Keratinocyte (primary cell): ENCODE measurements around the gene STK16. TPM values are rescaled to one million over a fixed set of nuclear protein-coding genes. Genes with fewer than 3 reads are reported as not detected.

Source experiments
- DNase-seq: peaks from one replicate; pipeline ENCODE4 v3.0.0-alpha.2; 2011; ENCODE audit warnings: low read depth, missing footprints, low spot score
- FAIRE-seq: peaks from 2 replicates; lab custom pipeline; 2011; peaks lifted over from hg19 to GRCh38; lab: Jason Lieb, UNC
- H2AFZ ChIP-seq: 2 replicates; pipeline ENCODE4 v1.6.0; 2012; ENCODE audit warnings: low read length, control low read depth, inconsistent platforms; ENCODE audit not compliant: control insufficient read depth
- H3K27ac ChIP-seq: 2 replicates; pipeline ENCODE4 v1.5.1; 2011; ENCODE audit warnings: low read length; ENCODE audit not compliant: control insufficient read depth, insufficient read depth
- H3K27me3 ChIP-seq: 3 replicates; pipeline ENCODE4 v1.6.0; 2011; ENCODE audit warnings: low read length; ENCODE audit not compliant: control insufficient read depth, insufficient read depth; ENCODE audit errors: extremely low read depth
- H3K36me3 ChIP-seq, 2 experiments: 2 replicates in 1 of 2; 3 replicates in 1 of 2; pipeline ENCODE4 v1.5.1; 2011; ENCODE audit warnings: low read length in 2 of 2, mild to moderate bottlenecking in 1 of 2; ENCODE audit not compliant: control insufficient read depth in 2 of 2, insufficient read depth in 2 of 2; ENCODE audit errors: extremely low read depth in 1 of 2
- H3K4me1 ChIP-seq: 3 replicates; pipeline ENCODE4 v1.5.1; 2011; ENCODE audit warnings: low read length; ENCODE audit not compliant: control insufficient read depth, insufficient read depth; ENCODE audit errors: extremely low read depth
- H3K4me2 ChIP-seq: 3 replicates; pipeline ENCODE4 v1.6.0; 2011; ENCODE audit warnings: low read depth, low read length; ENCODE audit not compliant: control insufficient read depth, insufficient read depth; ENCODE audit errors: extremely low read depth
- H3K4me3 ChIP-seq, 3 experiments: fragments of 200-600 bp in 1 of 3; sonication (generic) in 1 of 3; 2 replicates in 2 of 3; 3 replicates in 1 of 3; pipeline ENCODE4 v1.5.1; 2011 to 2016; ENCODE audit warnings: low read length in 3 of 3, mild to moderate bottlenecking in 3 of 3, control low read depth in 2 of 3, inconsistent platforms in 1 of 3, low read depth in 1 of 3, mixed read lengths in 1 of 3, mixed run types in 1 of 3, moderate library complexity in 1 of 3; ENCODE audit not compliant: control insufficient read depth in 2 of 3, insufficient read depth in 2 of 3; ENCODE audit errors: extremely low read depth in 1 of 3
- H3K79me2 ChIP-seq: 2 replicates; pipeline ENCODE4 v1.6.0; 2012; ENCODE audit warnings: low read length; ENCODE audit not compliant: control insufficient read depth, insufficient read depth
- H3K9ac ChIP-seq: 3 replicates; pipeline ENCODE4 v1.6.0; 2011; ENCODE audit warnings: low read length; ENCODE audit not compliant: control insufficient read depth, insufficient read depth; ENCODE audit errors: extremely low read depth
- H3K9me1 ChIP-seq: 3 replicates; pipeline ENCODE4 v1.6.0; 2011; ENCODE audit warnings: low read length; ENCODE audit not compliant: control insufficient read depth, insufficient read depth; ENCODE audit errors: extremely low read depth
- H3K9me3 ChIP-seq: 2 replicates; pipeline ENCODE4 v1.5.1; 2012; ENCODE audit warnings: low read depth, low read length; ENCODE audit not compliant: control insufficient read depth
- H4K20me1 ChIP-seq: 3 replicates; pipeline ENCODE4 v1.6.0; 2011; ENCODE audit warnings: low read length; ENCODE audit not compliant: control insufficient read depth, insufficient read depth; ENCODE audit errors: extremely low read depth
- CTCF ChIP-seq, 3 experiments: IDR thresholded peaks in 1 of 3; conservative IDR thresholded peaks in 1 of 3; optimal IDR thresholded peaks in 1 of 3; 2 replicates in 2 of 3; 3 replicates in 1 of 3; pipeline versions ENCODE3 to v1.5.1; 2011; ENCODE audit warnings: low read length in 3 of 3, mild to moderate bottlenecking in 3 of 3, moderate library complexity in 2 of 3, control low read depth in 1 of 3, inconsistent platforms in 1 of 3; ENCODE audit not compliant: insufficient read depth in 2 of 3; ENCODE audit errors: extremely low read depth in 1 of 3
- EZH2 ChIP-seq: IDR thresholded peaks from one replicate; pipeline ENCODE4 v1.6.1; 2012; ENCODE audit warnings: inconsistent platforms, mild to moderate bottlenecking, low read length, moderate library complexity
- dilution Hi-C: fragments of 300-500 bp; cut with MboI; formaldehyde crosslinking; loops from one replicate; pipeline ENCODE4 v1.7.0; 2020; ENCODE audit warnings: low sequenced_read_pairs; ENCODE audit not compliant: extremely low pct_ligation_motif_present
- polyA plus RNA-seq, 5 experiments: library from polyadenylated mRNA; depleted of rRNA in 3 of 5; stranded (reverse) in 3 of 5; stranded (forward) in 1 of 5; unstranded in 1 of 5; fragments of >200 nt; gene quantifications; 1 replicate in 1 of 5; 2 replicates in 3 of 5; 3 replicates in 1 of 5; pipeline versions ENCODE4 v1.2.1 to v1.2.3, GENCODE V29; 2011 to 2012; ENCODE audit warnings: missing spikeins in 2 of 5, low read depth in 1 of 5, low replicate concordance in 1 of 5

Gene STK16
- polyA plus RNA-seq, 1 donor (not counting 4 experiments of a cell fraction or from before 2014, with no cell fraction given) = 35.8 TPM

DNA sequence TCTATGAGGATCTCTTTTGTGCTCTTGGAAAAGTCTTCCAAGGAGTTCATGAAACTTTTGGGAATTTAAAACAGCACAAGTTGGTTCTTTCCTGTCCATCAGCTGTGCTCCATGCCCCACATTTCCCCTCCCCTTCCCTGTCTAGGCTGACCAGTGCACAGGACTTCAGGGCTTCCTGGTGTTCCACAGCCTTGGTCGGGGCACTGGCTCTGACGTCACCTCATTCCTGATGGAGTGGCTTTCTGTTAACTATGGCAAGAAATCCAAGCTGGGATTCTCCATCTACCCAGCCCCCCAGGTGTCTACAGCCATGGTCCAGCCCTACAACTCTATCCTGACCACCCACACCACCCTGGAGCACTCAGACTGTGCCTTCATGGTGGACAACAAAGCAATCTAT is 25.7 kb downstream of the STK16 start:
- DNase-seq (no peak), FAIRE-seq (no peak)
- Histone ChIP-seq H2AFZ (no peak overlapping the region), H3K27me3 (no peaks in the 10 kb centered on the region), H3K4me1 (peaks cover 38% of the 10 kb centered on the region), H3K4me3 (no peak overlapping the region), H3K9me3 (no peaks in the 10 kb centered on the region), H3K27ac (no peak overlapping the region), H3K9me1 (no peaks in the 10 kb centered on the region), H3K9ac (no peak overlapping the region), H3K4me2 (no peak overlapping the region), H3K79me2 (no peaks in the 10 kb centered on the region), H3K36me3 (no peaks in the 10 kb centered on the region), H4K20me1 (no peaks in the 10 kb centered on the region)
- TF ChIP-seq EZH2 (no peak), CTCF (optimal IDR thresholded peaks at IDR 0.05 in 1 of 3, IDR thresholded peaks at IDR 0.05 in 1 of 3, conservative IDR thresholded peaks at IDR 0.05 in 1 of 3; ENCODE audit: extremely low read depth in 1 of 3, insufficient read depth in 2 of 3, low read length in 3 of 3) (no peak)
- dilution Hi-C loops = no loop called here

- Histone ChIP-seq H2AFZ (no peak overlapping the region), H3K27ac (no peak overlapping the region), H3K27me3 (no peaks in the 10 kb centered on the region), H3K9me3 (no peaks in the 10 kb centered on the region), H3K9ac (no peak overlapping the region), H3K4me1 (peaks cover 41% of the 10 kb centered on the region), H3K79me2 (no peaks in the 10 kb centered on the region), H4K20me1 (no peaks in the 10 kb centered on the region), H3K36me3 (no peaks in the 10 kb centered on the region), H3K4me2 (no peak overlapping the region), H3K9me1 (no peaks in the 10 kb centered on the region), H3K4me3 (no peak overlapping the region)
- no peak for FAIRE-seq
- dilution Hi-C loops = no loop called here
- no peak for DNase-seq
- no peak for TF ChIP-seq CTCF (optimal IDR thresholded peaks at IDR 0.05 in 1 of 3, IDR thresholded peaks at IDR 0.05 in 1 of 3, conservative IDR thresholded peaks at IDR 0.05 in 1 of 3; ENCODE audit: extremely low read depth in 1 of 3, insufficient read depth in 2 of 3, low read length in 3 of 3)
Observed at GRCh38 chr2:219272356-219272755, 27.1 kb downstream of the STK16 start.
